A549 (cell line): ENCODE results near the gene OR8K1. TPM values are rescaled to one million over a fixed set of nuclear protein-coding genes. Genes with fewer than 3 reads are reported as not detected.

Experiments used
- ATAC-seq, 2 experiments: fragments of 200-7000 bp in 1 of 2; fragments of >200 bp in 1 of 2; cut with Nextera tagmentation in 1 of 2; cut with Tn5 transposase in 1 of 2; 3 replicates each; pipeline versions ENCODE4 v1.8.0 to v1.9.1; 2018 to 2020; ENCODE audit warnings: mild to moderate bottlenecking in 1 of 2, moderate library complexity in 1 of 2
- CTCF ChIA-PET: fragments of 300-600 bp; sonication (Branson Sonifier 250); formaldehyde crosslinking; extraction: SDS; loops from one replicate; lab custom pipeline; 2021; ENCODE audit warnings: antibody characterized with exemption, inconsistent platforms; lab: Yijun Ruan, JAX
- POLR2A ChIA-PET: fragments of 350-600 bp; formaldehyde crosslinking; extraction: SDS; loops from one replicate; lab custom pipeline; 2021; ENCODE audit warnings: antibody characterized with exemption, inconsistent platforms; lab: Yijun Ruan, JAX
- DNase-seq, 2 experiments: peaks; one replicate each; pipeline versions ENCODE4 v3.0.0 to v3.0.0-alpha.2; 2011 to 2016; ENCODE audit warnings: low read depth in 1 of 2, low spot score in 1 of 2
- FAIRE-seq: peaks from 2 replicates; lab custom pipeline; 2011; peaks lifted over from hg19 to GRCh38; lab: Jason Lieb, UNC
- H3K27ac ChIP-seq, 2 experiments: fragments of >200 bp; sonication (Bioruptor Twin); formaldehyde crosslinking; 3 replicates each; pipeline ENCODE4 v1.5.1; 2016 to 2017
- H3K4me1 ChIP-seq: fragments of >200 bp; sonication (Bioruptor Twin); formaldehyde crosslinking; 3 replicates; pipeline ENCODE4 v1.6.1; 2016
- H3K4me2 ChIP-seq: fragments of >200 bp; sonication (Bioruptor Twin); formaldehyde crosslinking; 3 replicates; pipeline ENCODE4 v1.6.1; 2016
- H3K4me3 ChIP-seq: fragments of >200 bp; sonication (Bioruptor Twin); formaldehyde crosslinking; 3 replicates; pipeline ENCODE4 v1.5.1; 2016
- H3K9me3 ChIP-seq: fragments of >200 bp; sonication (Bioruptor Twin); formaldehyde crosslinking; 3 replicates; pipeline ENCODE4 v1.6.1; 2016
- BHLHE40 ChIP-seq: IDR thresholded peaks from 2 replicates; pipeline ENCODE4 v1.6.1; 2012; ENCODE audit warnings: low read depth, low read length, inconsistent platforms
- CBX2 ChIP-seq: fragments of 200-600 bp; sonication (generic); IDR thresholded peaks from 2 replicates; pipeline ENCODE4 v1.6.1; 2016; ENCODE audit warnings: low read depth, mild to moderate bottlenecking, borderline replicate concordance
- CEBPB ChIP-seq, 2 experiments: fragments of >200 bp in 1 of 2; sonication (Bioruptor Twin) in 1 of 2; formaldehyde crosslinking in 1 of 2; IDR thresholded peaks; 2 replicates each; pipeline ENCODE4 v1.6.1; 2012 to 2016
- CHD4 ChIP-seq: fragments of 200-600 bp; sonication (generic); IDR thresholded peaks from 2 replicates; pipeline ENCODE4 v1.6.1; 2016; ENCODE audit warnings: antibody characterized with exemption, mild to moderate bottlenecking, borderline replicate concordance
- EHF ChIP-seq: fragments of 250-450 bp; sonication (Bioruptor Pico); IDR thresholded peaks from 2 replicates; pipeline ENCODE4 v1.5.0; 2020; ENCODE audit warnings: mild to moderate bottlenecking
- FOSB ChIP-seq: fragments of 250-450 bp; sonication (Bioruptor Pico); IDR thresholded peaks from 2 replicates; pipeline ENCODE4 v1.5.0; 2020; ENCODE audit warnings: mild to moderate bottlenecking, moderate library complexity
- FOSL2 ChIP-seq, 2 experiments: fragments of 450-650 bp in 1 of 2; fragments of >200 bp in 1 of 2; sonication (Bioruptor Twin) in 1 of 2; formaldehyde crosslinking; IDR thresholded peaks; 2 replicates each; pipeline versions ENCODE4 v1.5.0 to v1.6.1; 2016 to 2020; ENCODE audit warnings: mild to moderate bottlenecking in 1 of 2, moderate library complexity in 1 of 2
- GATA3 ChIP-seq: IDR thresholded peaks from 2 replicates; pipeline ENCODE4 v1.6.1; 2012; ENCODE audit warnings: borderline replicate concordance
- HEYL ChIP-seq: fragments of 250-450 bp; sonication (Bioruptor Pico); IDR thresholded peaks from 2 replicates; pipeline ENCODE4 v1.8.0; 2021; ENCODE audit warnings: mild to moderate bottlenecking, moderate library complexity
- JUN ChIP-seq, 2 experiments: fragments of >200 bp; sonication (Bioruptor Twin); formaldehyde crosslinking; IDR thresholded peaks; 2 replicates in 1 of 2; 3 replicates in 1 of 2; pipeline ENCODE4 v1.6.1; 2016 to 2017
- JUNB ChIP-seq: fragments of >200 bp; sonication (Bioruptor Twin); formaldehyde crosslinking; IDR thresholded peaks from 2 replicates; pipeline ENCODE4 v1.6.1; 2016
- KDM1A ChIP-seq: fragments of 200-600 bp; sonication (generic); IDR thresholded peaks from 2 replicates; pipeline ENCODE4 v1.6.1; 2016; ENCODE audit warnings: low read depth, mild to moderate bottlenecking
- KDM5A ChIP-seq: fragments of 200-600 bp; sonication (generic); IDR thresholded peaks from 2 replicates; pipeline ENCODE4 v1.6.1; 2016; ENCODE audit warnings: antibody characterized with exemption, mild to moderate bottlenecking
- MAFK ChIP-seq: fragments of 450-650 bp; IDR thresholded peaks from 2 replicates; pipeline ENCODE4 v1.6.1; 2014; ENCODE audit not compliant: partially characterized antibody
- NFE2L2 ChIP-seq: fragments of 150-350 bp; conservative IDR thresholded peaks from 2 replicates; pipeline ENCODE4 v1.6.1; 2014; ENCODE audit warnings: low read length
- NR3C1 ChIP-seq: fragments of >200 bp; sonication (Bioruptor Twin); formaldehyde crosslinking; IDR thresholded peaks from 3 replicates; pipeline ENCODE4 v1.6.1; 2017
- PHF8 ChIP-seq: fragments of 200-600 bp; sonication (generic); IDR thresholded peaks from 2 replicates; pipeline ENCODE4 v1.6.1; 2016; ENCODE audit warnings: low read depth, mild to moderate bottlenecking, antibody characterized with exemption, moderate library complexity, borderline replicate concordance
- RCOR1 ChIP-seq: fragments of 150-350 bp; IDR thresholded peaks from 2 replicates; pipeline ENCODE4 v1.6.1; 2014; ENCODE audit warnings: antibody characterized with exemption, low read length, low read depth
- RFX5 ChIP-seq: fragments of 450-650 bp; IDR thresholded peaks from 2 replicates; pipeline ENCODE4 v1.7.1; 2014; ENCODE audit warnings: antibody characterized with exemption, mild to moderate bottlenecking, moderate library complexity
- TP53 ChIP-seq: fragments of 250-450 bp; sonication (Bioruptor Pico); IDR thresholded peaks from 2 replicates; pipeline ENCODE4 v1.5.0; 2021; ENCODE audit warnings: mild to moderate bottlenecking, moderate library complexity
- ZSCAN20 ChIP-seq: fragments of 250-450 bp; sonication (Bioruptor Pico); IDR thresholded peaks from 2 replicates; pipeline ENCODE4 v1.8.0; 2022; ENCODE audit warnings: mild to moderate bottlenecking, moderate library complexity
- WGBS: methylation state at CpG from one replicate; pipeline ENCODE4 v1.1.6; 2017; ENCODE audit errors: missing lambda C conversion rate; 5-methylcytosine and 5-hydroxymethylcytosine counted together
- polyA plus RNA-seq, 4 experiments: library from polyadenylated mRNA; depleted of rRNA in 3 of 4; stranded (reverse); fragments of >200 nt; fragmentation: RNase III in 1 of 4; extraction: RNeasy Plus Mini Kit Qiagen cat#74134 plus additional on column Dnase treatment in 1 of 4; gene quantifications; 2 replicates in 3 of 4; 3 replicates in 1 of 4; pipeline ENCODE4 v1.2.3, GENCODE V29; 2011 to 2017
- TF ChIP-seq, protein P1 (sequence below): fragments of 200-600 bp; sonication (generic); IDR thresholded peaks from 2 replicates; pipeline ENCODE4 v1.6.1; 2016; ENCODE audit warnings: antibody characterized with exemption, mild to moderate bottlenecking, moderate library complexity
- TF ChIP-seq, protein P2 (sequence below): fragments of 450-650 bp; IDR thresholded peaks from 2 replicates; pipeline ENCODE4 v1.6.1; 2014; ENCODE audit warnings: antibody characterized with exemption
- TF ChIP-seq, protein P3 (sequence below): fragments of 150-350 bp; IDR thresholded peaks from 2 replicates; pipeline ENCODE4 v1.6.1; 2014; ENCODE audit warnings: low read depth, mild to moderate bottlenecking, low read length
- TF ChIP-seq, protein P4 (sequence below): IDR thresholded peaks from 2 replicates; pipeline ENCODE4 v1.6.1; 2012; ENCODE audit warnings: low read depth, borderline replicate concordance
- TF ChIP-seq, protein P5 (sequence below): fragments of >200 bp; sonication (Bioruptor Twin); formaldehyde crosslinking; IDR thresholded peaks from 3 replicates; pipeline ENCODE4 v1.5.1; 2016

The OR8K1 gene
- polyA plus RNA-seq, 2 of the 4 experiments (the other 2 are of a cell fraction) = not detected

DNA sequence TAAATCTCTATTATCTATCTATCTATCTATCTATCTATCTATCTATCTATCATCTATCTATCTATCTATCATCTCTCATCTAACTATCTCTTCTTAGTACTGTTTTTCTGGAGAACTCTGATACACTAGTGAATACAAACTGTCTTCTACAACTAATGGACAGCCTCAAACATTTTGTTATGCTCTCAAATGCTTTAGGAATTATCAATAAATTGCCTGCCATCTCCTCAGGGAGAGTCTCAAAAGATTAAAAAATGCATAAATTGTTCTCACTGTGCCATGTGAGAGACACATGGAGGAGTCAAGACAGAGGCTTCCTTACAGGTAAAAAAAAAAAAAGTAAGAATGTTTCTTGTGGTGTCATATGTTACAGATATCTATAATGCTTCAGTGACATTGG is 31.0 kb upstream of the OR8K1 start, which contains the start of gene OR8K3:
Gene OR8K3 (plus strand): TSS at position 301 of the 400 bp plus-strand sequence. CDS start 3,163 bp downstream, outside the sequence.
- Histone ChIP-seq H3K4me3 (no peak within 1 kb of the TSS), H3K9me3 (no peaks in the 10 kb centered on the region), H3K27ac (no peak within 1 kb of the TSS), H3K4me1 (no peaks in the 10 kb centered on the region), H3K4me2 (no peak within 1 kb of the TSS)
- no peak for FAIRE-seq
- ChIA-PET CTCF (no interaction called here), POLR2A (no interaction called here)
- no peak for TF ChIP-seq FOSB (CRISPR knock-in tag)
- no peak for TF ChIP-seq EHF (CRISPR knock-in tag)
- no peak for TF ChIP-seq RFX5
- TF ChIP-seq ZSCAN20 (CRISPR knock-in tag) = no peak
- no peak for TF ChIP-seq NFE2L2
- no peak for TF ChIP-seq KDM5A
- TF ChIP-seq CHD4 = no peak
- TF ChIP-seq, protein P1, sequence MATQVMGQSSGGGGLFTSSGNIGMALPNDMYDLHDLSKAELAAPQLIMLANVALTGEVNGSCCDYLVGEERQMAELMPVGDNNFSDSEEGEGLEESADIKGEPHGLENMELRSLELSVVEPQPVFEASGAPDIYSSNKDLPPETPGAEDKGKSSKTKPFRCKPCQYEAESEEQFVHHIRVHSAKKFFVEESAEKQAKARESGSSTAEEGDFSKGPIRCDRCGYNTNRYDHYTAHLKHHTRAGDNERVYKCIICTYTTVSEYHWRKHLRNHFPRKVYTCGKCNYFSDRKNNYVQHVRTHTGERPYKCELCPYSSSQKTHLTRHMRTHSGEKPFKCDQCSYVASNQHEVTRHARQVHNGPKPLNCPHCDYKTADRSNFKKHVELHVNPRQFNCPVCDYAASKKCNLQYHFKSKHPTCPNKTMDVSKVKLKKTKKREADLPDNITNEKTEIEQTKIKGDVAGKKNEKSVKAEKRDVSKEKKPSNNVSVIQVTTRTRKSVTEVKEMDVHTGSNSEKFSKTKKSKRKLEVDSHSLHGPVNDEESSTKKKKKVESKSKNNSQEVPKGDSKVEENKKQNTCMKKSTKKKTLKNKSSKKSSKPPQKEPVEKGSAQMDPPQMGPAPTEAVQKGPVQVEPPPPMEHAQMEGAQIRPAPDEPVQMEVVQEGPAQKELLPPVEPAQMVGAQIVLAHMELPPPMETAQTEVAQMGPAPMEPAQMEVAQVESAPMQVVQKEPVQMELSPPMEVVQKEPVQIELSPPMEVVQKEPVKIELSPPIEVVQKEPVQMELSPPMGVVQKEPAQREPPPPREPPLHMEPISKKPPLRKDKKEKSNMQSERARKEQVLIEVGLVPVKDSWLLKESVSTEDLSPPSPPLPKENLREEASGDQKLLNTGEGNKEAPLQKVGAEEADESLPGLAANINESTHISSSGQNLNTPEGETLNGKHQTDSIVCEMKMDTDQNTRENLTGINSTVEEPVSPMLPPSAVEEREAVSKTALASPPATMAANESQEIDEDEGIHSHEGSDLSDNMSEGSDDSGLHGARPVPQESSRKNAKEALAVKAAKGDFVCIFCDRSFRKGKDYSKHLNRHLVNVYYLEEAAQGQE = no peak
- TF ChIP-seq, protein P2, sequence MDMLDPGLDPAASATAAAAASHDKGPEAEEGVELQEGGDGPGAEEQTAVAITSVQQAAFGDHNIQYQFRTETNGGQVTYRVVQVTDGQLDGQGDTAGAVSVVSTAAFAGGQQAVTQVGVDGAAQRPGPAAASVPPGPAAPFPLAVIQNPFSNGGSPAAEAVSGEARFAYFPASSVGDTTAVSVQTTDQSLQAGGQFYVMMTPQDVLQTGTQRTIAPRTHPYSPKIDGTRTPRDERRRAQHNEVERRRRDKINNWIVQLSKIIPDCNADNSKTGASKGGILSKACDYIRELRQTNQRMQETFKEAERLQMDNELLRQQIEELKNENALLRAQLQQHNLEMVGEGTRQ = no peak
- TF ChIP-seq KDM1A = no peak
- TF ChIP-seq JUNB = no peak
- no peak for TF ChIP-seq BHLHE40
- TF ChIP-seq CEBPB (IDR thresholded peaks at IDR 0.05) = no peak
- TF ChIP-seq RCOR1 = no peak
- no peak for TF ChIP-seq FOSL2 (IDR thresholded peaks at IDR 0.05)
- TF ChIP-seq FOSL2 (CRISPR knock-in tag; IDR thresholded peaks at IDR 0.05) = no peak
- TF ChIP-seq, protein P3, sequence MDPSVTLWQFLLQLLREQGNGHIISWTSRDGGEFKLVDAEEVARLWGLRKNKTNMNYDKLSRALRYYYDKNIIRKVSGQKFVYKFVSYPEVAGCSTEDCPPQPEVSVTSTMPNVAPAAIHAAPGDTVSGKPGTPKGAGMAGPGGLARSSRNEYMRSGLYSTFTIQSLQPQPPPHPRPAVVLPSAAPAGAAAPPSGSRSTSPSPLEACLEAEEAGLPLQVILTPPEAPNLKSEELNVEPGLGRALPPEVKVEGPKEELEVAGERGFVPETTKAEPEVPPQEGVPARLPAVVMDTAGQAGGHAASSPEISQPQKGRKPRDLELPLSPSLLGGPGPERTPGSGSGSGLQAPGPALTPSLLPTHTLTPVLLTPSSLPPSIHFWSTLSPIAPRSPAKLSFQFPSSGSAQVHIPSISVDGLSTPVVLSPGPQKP = no peak
- TF ChIP-seq, protein P4, sequence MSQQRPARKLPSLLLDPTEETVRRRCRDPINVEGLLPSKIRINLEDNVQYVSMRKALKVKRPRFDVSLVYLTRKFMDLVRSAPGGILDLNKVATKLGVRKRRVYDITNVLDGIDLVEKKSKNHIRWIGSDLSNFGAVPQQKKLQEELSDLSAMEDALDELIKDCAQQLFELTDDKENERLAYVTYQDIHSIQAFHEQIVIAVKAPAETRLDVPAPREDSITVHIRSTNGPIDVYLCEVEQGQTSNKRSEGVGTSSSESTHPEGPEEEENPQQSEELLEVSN = no peak
- no peak for DNase-seq
- ATAC-seq = no peak

DNA sequence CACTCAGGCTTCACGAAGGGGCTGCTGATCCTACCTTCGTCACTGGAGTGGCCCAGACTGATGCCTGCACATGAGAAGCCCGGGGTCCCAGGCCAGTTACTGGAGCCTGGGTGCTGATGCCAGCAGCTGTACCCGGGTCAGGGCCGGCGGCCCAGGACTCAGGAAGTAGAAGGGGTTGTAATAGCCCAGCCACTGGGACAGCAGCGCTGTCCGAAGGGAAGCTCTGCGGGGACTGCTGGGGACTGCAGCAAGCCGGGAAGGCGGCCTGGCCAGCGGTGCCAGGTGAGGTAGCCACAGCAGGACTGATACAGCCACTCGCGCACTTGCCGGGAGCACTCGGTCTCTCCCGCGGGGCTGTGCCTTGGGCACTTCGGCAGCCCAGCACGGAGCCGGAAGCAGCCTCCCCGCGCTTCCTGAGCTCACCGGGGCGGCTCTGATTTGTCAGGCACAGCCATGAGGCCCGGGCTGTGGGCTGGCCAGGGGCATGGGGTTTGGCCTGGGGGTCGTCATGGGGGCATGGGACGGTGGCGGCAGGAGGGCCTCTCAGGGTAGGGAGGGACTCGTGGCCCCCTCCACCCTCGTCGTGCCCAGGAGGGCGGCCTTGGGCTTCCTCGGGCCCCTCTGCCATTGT is 13.9 kb upstream of the OR8K1 start:
- 13% methylated on average over 8 of the region's 34 CpGs for WGBS
- Histone ChIP-seq H3K4me3 (no peak overlapping the region), H3K4me2 (no peak overlapping the region), H3K9me3 (no peaks in the 10 kb centered on the region), H3K27ac (no peak overlapping the region), H3K4me1 (no peaks in the 10 kb centered on the region)
- TF ChIP-seq GATA3 (no peak), CEBPB (IDR thresholded peaks at IDR 0.05) (no peak), PHF8 (no peak), JUNB (no peak), CBX2 (no peak), TP53 (no peak), KDM5A (no peak), FOSL2 (IDR thresholded peaks at IDR 0.05) (no peak), FOSL2 (CRISPR knock-in tag; IDR thresholded peaks at IDR 0.05) (no peak), BHLHE40 (no peak), RCOR1 (no peak), JUN (IDR thresholded peaks at IDR 0.05) (no peak), MAFK (no peak), KDM1A (no peak), HEYL (CRISPR knock-in tag) (no peak), ZSCAN20 (CRISPR knock-in tag) (no peak), NR3C1 (no peak)
- TF ChIP-seq, protein P3 = no peak
- TF ChIP-seq, protein P5, sequence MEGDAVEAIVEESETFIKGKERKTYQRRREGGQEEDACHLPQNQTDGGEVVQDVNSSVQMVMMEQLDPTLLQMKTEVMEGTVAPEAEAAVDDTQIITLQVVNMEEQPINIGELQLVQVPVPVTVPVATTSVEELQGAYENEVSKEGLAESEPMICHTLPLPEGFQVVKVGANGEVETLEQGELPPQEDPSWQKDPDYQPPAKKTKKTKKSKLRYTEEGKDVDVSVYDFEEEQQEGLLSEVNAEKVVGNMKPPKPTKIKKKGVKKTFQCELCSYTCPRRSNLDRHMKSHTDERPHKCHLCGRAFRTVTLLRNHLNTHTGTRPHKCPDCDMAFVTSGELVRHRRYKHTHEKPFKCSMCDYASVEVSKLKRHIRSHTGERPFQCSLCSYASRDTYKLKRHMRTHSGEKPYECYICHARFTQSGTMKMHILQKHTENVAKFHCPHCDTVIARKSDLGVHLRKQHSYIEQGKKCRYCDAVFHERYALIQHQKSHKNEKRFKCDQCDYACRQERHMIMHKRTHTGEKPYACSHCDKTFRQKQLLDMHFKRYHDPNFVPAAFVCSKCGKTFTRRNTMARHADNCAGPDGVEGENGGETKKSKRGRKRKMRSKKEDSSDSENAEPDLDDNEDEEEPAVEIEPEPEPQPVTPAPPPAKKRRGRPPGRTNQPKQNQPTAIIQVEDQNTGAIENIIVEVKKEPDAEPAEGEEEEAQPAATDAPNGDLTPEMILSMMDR = no peak
- DNase-seq = no peak
- ChIA-PET CTCF (no interaction called here), POLR2A (no interaction called here)
- no peak for FAIRE-seq
- no peak for ATAC-seq
